22Rv1 (cell line): ENCODE data around the gene KRTAP5-5.
A peak's percentile ranks its signal among the peaks of the same experiment; 100 is the strongest.

Experiments used
- H3K27ac ChIP-seq: fragments of 450-650 bp; 2 replicates; pipeline ENCODE4 v1.5.1; 2017
- ZFX ChIP-seq: fragments of 450-650 bp; IDR thresholded peaks from 2 replicates; pipeline ENCODE4 v1.6.1; 2017; ENCODE audit warnings: antibody characterized with exemption, borderline replicate concordance
- TF ChIP-seq, protein P1 (sequence below): fragments of 450-650 bp; IDR thresholded peaks from 2 replicates; pipeline ENCODE4 v1.5.1; 2017; ENCODE audit warnings: mild to moderate bottlenecking

Gene KRTAP5-5

GRCh38 chr11:1628506-1629325, 859 bp upstream of the KRTAP5-5 start:
- no peak for TF ChIP-seq ZFX
- TF ChIP-seq, protein P1, sequence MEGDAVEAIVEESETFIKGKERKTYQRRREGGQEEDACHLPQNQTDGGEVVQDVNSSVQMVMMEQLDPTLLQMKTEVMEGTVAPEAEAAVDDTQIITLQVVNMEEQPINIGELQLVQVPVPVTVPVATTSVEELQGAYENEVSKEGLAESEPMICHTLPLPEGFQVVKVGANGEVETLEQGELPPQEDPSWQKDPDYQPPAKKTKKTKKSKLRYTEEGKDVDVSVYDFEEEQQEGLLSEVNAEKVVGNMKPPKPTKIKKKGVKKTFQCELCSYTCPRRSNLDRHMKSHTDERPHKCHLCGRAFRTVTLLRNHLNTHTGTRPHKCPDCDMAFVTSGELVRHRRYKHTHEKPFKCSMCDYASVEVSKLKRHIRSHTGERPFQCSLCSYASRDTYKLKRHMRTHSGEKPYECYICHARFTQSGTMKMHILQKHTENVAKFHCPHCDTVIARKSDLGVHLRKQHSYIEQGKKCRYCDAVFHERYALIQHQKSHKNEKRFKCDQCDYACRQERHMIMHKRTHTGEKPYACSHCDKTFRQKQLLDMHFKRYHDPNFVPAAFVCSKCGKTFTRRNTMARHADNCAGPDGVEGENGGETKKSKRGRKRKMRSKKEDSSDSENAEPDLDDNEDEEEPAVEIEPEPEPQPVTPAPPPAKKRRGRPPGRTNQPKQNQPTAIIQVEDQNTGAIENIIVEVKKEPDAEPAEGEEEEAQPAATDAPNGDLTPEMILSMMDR: peak; percentile 97

GRCh38 chr11:1630271-1630670, 696 bp downstream of the KRTAP5-5 start:
- no peak for TF ChIP-seq ZFX
- TF ChIP-seq, protein P1: no peak
- no peak overlapping the region for H3K27ac ChIP-seq

More at GRCh38 chr11:1628506-1629325, 859 bp upstream of the KRTAP5-5 start:
- H3K27ac ChIP-seq: no peak overlapping the region

- H3K27ac ChIP-seq: no peak overlapping the region
- no peak for TF ChIP-seq ZFX
These were observed 1.5 kb downstream of the KRTAP5-5 start for GRCh38 chr11:1631066-1631568.

- no peak for TF ChIP-seq ZFX
- TF ChIP-seq, protein P1: no peak
- H3K27ac ChIP-seq: no peak overlapping the region
These were observed 2.6 kb downstream of the KRTAP5-5 start for GRCh38 chr11:1632053-1632714.

- no peak overlapping the region for H3K27ac ChIP-seq
- TF ChIP-seq, protein P1: no peak
- no peak for TF ChIP-seq ZFX
These were observed 4.3 kb downstream of the KRTAP5-5 start for GRCh38 chr11:1633864-1634263.

DNA sequence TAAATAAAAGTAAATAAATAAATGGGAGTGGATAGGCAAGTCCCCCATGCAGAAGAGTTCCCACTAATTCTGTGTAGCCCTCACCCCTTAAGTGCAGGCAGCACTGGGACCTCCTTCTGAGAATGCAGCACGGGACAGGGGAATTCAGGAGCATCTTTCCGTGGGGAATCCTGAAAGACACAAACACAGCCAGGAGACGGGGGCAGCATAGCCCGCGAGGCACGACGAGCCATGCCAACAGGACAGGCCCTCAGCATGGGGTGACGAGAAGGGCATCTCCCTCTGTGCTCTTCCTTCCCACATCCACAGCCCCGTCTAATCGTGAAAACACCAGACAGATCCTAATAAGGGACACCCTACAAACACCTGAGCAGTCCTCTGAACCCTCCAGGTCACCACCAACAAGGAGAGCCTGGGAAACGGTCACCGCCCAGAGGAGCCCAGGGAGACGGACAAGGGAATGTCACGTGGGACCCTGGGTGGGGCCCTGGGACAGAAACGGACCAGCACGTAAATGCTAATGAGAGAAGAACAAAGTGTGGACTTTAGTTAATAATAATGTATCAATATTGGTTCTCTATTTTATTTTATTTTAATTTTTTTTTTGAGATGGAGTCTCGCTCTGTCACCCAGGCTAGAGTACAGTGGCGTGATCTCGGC, 6.8 kb downstream of the KRTAP5-5 start:
- TF ChIP-seq ZFX: no peak
- TF ChIP-seq, protein P1: no peak
- no peak overlapping the region for H3K27ac ChIP-seq

DNA sequence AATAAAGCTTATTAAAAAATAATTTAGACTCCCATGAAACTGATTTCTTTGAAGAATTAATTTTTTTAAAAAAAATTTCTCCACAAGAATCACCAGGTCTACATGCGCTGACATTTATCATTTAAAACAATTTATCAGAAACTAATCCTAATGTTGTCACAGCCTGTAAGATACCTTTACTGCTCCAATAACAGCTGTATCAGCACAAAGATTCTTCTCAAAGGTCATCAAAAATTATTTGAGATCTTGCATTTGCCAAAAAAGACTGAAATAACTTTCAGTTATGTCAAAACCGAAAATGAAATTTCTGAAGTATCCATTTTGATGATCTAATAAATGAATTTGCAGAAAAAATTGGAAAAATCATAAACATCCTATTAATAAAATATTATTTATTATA, 8.1 kb downstream of the KRTAP5-5 start:
- H3K27ac ChIP-seq: no peak overlapping the region
- TF ChIP-seq ZFX: no peak
- TF ChIP-seq, protein P1: no peak
